ENCODE results near the gene DKK3. TPM values are rescaled to one million over a fixed set of nuclear protein-coding genes. Genes with fewer than 3 reads are reported as not detected.

Gene DKK3
- total and polyA plus RNA-seq, 2 experiments from 2014 or later, result 16.8 to 31.1 TPM

DNA sequence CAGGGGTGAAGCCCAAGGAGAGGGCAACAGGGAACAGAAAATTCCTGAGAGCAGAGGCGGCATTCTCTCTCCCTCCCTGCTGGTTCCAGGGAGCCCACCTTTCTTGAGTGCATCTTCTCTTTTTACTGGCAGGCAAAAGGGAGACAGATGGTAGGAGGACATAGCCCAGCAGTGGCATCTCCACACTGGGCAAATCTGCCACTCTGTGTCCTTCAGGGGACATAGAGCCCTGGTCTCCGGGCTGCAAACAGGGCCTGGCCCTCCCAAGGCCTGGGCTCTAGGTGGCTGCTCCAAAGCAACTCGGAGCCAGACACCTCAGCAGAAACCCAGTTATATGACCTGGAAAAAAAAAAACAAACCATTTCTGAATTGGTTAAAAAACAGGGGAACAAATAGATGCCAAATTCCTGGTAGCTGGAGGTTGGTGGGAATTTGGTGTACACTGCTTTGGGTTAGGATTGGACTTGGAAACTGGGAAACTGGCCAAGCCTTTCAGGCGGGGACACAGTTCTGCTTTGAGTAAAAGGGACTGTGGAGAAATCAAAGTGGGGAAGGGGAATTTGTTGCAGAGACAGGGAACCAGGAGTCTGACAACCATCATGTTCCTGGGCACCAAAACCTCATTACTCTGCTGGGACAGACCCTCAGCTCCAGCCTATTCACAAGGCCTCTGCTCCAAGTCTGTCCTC, 23.6 kb upstream of the DKK3 start (continued):
- TF ChIP-seq, protein P1, sequence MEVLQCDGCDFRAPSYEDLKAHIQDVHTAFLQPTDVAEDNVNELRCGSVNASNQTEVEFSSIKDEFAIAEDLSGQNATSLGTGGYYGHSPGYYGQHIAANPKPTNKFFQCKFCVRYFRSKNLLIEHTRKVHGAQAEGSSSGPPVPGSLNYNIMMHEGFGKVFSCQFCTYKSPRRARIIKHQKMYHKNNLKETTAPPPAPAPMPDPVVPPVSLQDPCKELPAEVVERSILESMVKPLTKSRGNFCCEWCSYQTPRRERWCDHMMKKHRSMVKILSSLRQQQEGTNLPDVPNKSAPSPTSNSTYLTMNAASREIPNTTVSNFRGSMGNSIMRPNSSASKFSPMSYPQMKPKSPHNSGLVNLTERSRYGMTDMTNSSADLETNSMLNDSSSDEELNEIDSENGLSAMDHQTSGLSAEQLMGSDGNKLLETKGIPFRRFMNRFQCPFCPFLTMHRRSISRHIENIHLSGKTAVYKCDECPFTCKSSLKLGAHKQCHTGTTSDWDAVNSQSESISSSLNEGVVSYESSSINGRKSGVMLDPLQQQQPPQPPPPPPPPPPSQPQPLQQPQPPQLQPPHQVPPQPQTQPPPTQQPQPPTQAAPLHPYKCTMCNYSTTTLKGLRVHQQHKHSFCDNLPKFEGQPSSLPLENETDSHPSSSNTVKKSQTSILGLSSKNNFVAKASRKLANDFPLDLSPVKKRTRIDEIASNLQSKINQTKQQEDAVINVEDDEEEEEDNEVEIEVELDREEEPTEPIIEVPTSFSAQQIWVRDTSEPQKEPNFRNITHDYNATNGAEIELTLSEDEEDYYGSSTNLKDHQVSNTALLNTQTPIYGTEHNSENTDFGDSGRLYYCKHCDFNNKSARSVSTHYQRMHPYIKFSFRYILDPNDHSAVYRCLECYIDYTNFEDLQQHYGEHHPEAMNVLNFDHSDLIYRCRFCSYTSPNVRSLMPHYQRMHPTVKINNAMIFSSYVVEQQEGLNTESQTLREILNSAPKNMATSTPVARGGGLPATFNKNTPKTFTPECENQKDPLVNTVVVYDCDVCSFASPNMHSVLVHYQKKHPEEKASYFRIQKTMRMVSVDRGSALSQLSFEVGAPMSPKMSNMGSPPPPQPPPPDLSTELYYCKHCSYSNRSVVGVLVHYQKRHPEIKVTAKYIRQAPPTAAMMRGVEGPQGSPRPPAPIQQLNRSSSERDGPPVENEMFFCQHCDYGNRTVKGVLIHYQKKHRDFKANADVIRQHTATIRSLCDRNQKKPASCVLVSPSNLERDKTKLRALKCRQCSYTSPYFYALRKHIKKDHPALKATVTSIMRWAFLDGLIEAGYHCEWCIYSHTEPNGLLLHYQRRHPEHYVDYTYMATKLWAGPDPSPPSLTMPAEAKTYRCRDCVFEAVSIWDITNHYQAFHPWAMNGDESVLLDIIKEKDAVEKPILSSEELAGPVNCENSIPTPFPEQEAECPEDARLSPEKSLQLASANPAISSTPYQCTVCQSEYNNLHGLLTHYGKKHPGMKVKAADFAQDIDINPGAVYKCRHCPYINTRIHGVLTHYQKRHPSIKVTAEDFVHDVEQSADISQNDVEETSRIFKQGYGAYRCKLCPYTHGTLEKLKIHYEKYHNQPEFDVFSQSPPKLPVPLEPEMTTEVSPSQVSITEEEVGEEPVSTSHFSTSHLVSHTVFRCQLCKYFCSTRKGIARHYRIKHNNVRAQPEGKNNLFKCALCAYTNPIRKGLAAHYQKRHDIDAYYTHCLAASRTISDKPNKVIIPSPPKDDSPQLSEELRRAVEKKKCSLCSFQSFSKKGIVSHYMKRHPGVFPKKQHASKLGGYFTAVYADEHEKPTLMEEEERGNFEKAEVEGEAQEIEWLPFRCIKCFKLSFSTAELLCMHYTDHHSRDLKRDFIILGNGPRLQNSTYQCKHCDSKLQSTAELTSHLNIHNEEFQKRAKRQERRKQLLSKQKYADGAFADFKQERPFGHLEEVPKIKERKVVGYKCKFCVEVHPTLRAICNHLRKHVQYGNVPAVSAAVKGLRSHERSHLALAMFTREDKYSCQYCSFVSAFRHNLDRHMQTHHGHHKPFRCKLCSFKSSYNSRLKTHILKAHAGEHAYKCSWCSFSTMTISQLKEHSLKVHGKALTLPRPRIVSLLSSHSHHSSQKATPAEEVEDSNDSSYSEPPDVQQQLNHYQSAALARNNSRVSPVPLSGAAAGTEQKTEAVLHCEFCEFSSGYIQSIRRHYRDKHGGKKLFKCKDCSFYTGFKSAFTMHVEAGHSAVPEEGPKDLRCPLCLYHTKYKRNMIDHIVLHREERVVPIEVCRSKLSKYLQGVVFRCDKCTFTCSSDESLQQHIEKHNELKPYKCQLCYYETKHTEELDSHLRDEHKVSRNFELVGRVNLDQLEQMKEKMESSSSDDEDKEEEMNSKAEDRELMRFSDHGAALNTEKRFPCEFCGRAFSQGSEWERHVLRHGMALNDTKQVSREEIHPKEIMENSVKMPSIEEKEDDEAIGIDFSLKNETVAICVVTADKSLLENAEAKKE (CRISPR knock-in tag; IDR thresholded peaks at IDR 0.05), result no peak
- TF ChIP-seq STAT1 (IDR thresholded peaks at IDR 0.05; ENCODE audit: unreplicated experiment), result no peak
- no peak for TF ChIP-seq ZNF114 (CRISPR knock-in tag; IDR thresholded peaks at IDR 0.05)

DNA sequence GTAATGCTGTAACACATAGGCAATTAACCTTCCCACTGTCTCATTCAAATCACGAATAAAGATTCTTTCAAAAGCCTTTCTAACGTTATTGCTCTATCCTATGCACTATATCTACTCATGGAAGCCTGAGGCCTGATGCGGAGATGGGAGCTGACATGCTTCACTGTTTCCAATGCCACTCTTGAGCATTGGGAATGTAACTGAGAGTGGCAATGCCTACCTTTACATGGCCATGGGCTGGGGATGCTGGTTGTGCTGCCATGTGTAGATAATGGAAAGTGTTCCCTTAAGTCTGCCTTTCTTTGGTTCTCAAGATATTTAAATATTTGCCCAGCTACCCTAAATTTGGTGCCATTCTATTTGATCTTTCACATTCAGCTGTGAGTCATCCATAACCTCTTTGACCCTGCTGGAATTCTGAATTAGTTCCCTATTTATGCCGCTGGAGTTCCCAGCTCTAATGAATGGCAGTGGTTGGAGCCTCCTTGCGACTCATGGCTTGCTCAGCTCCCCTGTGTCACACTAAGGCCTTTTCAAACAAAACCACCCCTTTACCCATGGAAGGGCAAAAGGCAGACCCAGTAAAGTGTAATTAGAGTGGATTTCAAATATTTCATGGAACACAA, 21.4 kb upstream of the DKK3 start:
- H3K27me3 ChIP-seq (ENCODE audit: insufficient read depth), result no peaks in the 10 kb centered on the region
- Mint-ChIP-seq H3K4me1 (peaks cover 3% of the 10 kb centered on the region; the same call in 1 of the 3 replicates), H3K4me3 (no peak overlapping the region), H3K9me3 (peaks cover 4% of the 10 kb centered on the region; the same call in 1 of the 3 replicates), H3K36me3 (ENCODE audit: low read depth) (no peaks in the 10 kb centered on the region), H3K27me3 (ENCODE audit: insufficient read depth, low read depth, poor library complexity) (peaks cover 2% of the 10 kb centered on the region), H3K27ac (no peak overlapping the region)
- H3K9me2 ChIP-seq (ENCODE audit: insufficient read depth), result no peaks in the 10 kb centered on the region
- H3K79me2 ChIP-seq (replicated peaks; ENCODE audit: insufficient read depth), result no peaks in the 10 kb centered on the region
- H3K4me1 ChIP-seq (ENCODE audit: insufficient read depth), result no peaks in the 10 kb centered on the region
- no peaks in the 10 kb centered on the region for H3K36me3 ChIP-seq (ENCODE audit: insufficient read depth)
- no peak overlapping the region for H3K4me2 ChIP-seq
- no peaks in the 10 kb centered on the region for H3F3A ChIP-seq (replicated peaks; ENCODE audit: low read depth)
- no peak overlapping the region; the same call in 1 of the 2 replicates for H2AFZ ChIP-seq
- DNase-seq (ENCODE audit: low spot score) (no peak), ATAC-seq (no peak)
- no peak overlapping the region for H3K4me3 ChIP-seq
- H4K20me1 ChIP-seq (replicated peaks; ENCODE audit: insufficient read depth), result no peaks in the 10 kb centered on the region; the same call in 1 of the 2 replicates
- H3K27ac ChIP-seq (ENCODE audit: low read depth), result no peak overlapping the region
- no peak for TF ChIP-seq NANOG (IDR thresholded peaks at IDR 0.05; ENCODE audit: borderline replicate concordance)
- no peak for TF ChIP-seq ZNF331 (CRISPR knock-in tag; IDR thresholded peaks at IDR 0.05; ENCODE audit: low read depth)
- TF ChIP-seq, protein P2, sequence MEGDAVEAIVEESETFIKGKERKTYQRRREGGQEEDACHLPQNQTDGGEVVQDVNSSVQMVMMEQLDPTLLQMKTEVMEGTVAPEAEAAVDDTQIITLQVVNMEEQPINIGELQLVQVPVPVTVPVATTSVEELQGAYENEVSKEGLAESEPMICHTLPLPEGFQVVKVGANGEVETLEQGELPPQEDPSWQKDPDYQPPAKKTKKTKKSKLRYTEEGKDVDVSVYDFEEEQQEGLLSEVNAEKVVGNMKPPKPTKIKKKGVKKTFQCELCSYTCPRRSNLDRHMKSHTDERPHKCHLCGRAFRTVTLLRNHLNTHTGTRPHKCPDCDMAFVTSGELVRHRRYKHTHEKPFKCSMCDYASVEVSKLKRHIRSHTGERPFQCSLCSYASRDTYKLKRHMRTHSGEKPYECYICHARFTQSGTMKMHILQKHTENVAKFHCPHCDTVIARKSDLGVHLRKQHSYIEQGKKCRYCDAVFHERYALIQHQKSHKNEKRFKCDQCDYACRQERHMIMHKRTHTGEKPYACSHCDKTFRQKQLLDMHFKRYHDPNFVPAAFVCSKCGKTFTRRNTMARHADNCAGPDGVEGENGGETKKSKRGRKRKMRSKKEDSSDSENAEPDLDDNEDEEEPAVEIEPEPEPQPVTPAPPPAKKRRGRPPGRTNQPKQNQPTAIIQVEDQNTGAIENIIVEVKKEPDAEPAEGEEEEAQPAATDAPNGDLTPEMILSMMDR (conservative IDR thresholded peaks at IDR 0.05; ENCODE audit: low read depth in 2 of 2), result no peak
- TF ChIP-seq, protein P1 (CRISPR knock-in tag; IDR thresholded peaks at IDR 0.05), result no peak
